Measurements from ENCODE around the gene SNED1. TPM values are rescaled to one million over a fixed set of nuclear protein-coding genes. Genes with fewer than 3 reads are reported as not detected.

SNED1 gene
- total and polyA plus RNA-seq, 12 donors: 3.9 to 12.7 (median 6.3) TPM

DNA sequence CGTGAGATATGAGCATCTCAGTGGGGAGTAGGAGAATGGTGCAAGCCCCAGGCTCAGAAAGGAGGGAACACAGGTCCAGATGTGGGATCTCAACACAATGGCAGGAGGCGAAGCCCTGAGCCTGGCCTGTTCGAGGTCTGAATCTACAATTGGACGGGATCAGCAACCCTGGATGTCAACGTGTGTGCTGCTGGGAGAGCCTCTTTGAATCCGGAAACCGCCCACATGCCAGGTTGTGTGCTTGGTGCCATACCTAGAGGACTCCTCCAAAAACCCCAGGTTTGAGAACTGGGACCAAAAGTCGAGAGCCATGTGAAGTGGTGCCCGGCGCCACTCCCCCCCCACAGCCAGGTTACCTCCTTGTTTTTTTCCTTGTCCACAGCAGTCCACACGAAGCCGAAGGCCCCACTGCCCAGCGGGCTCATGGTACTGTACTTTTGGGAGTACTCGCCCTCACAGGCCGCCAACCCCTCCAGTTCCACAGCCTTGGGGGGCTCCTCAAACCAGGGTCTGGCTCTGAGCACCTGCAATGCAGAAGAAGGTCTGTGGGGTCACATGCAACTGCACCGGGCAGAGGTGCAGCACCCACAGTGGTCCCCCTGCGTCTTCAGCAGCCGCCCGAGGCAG lies 124.1 kb downstream of the SNED1 start:
- Histone ChIP-seq H3K4me1 (no peaks in the 10 kb centered on the region), H3K36me3 (peaks cover 0 to 8% (median 0%) of the 10 kb centered on the region in 9 donors), H3K27me3 (no peaks in the 10 kb centered on the region), H3K9me3 (peaks cover 0 to 8% (median 0%) of the 10 kb centered on the region in 11 donors), H3K4me3 (no peak overlapping the region), H3K27ac (no peak overlapping the region)
- TF ChIP-seq CTCF (IDR thresholded peaks at IDR 0.05): no peak
- ATAC-seq (no peak), DNase-seq (no peak)
- intact Hi-C loops (cut with DNase I): no loop called here
- 87 to 96% methylated on average over 19 of the region's 19 CpGs for WGBS, 2 donors

- H3K4me1 ChIP-seq: no peaks in the 10 kb centered on the region
- H3K27me3 ChIP-seq: no peaks in the 10 kb centered on the region
- ATAC-seq: peak in 2 of 8 donors; percentile 40
- H3K9me3 ChIP-seq: peaks cover 0 to 8% (median 0%) of the 10 kb centered on the region in 11 donors
- H3K4me3 ChIP-seq: no peak overlapping the region
- WGBS, 2 donors: 88 to 94% methylated on average over 16 of the region's 16 CpGs
- intact Hi-C loops (cut with DNase I): no loop called here
- no peak for TF ChIP-seq CTCF (IDR thresholded peaks at IDR 0.05)
- peaks cover 0 to 8% (median 0%) of the 10 kb centered on the region in 9 donors for H3K36me3 ChIP-seq
- DNase-seq: no peak
- no peak overlapping the region for H3K27ac ChIP-seq
These were observed 125.6 kb downstream of the SNED1 start for GRCh38 chr2:241123816-241124536.

DNA sequence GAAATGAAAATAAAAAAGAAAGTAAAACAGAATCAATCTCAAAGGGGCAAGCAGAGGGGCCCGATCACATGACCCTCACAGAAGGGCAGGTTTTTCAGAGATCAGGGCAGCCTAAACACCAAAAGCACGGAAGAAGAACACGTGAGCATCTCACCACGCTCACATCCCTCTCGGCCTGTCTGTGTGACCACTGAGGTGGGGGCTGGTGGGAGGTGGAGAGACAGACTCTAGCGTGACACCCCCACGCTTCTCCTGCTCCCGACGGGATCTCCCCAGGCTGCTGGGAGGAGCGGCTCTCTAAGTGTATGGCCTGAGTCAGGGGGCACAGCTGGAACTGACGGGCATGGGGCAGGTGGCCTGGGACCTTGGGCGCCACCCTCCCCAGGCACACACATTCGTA lies 127.2 kb downstream of the SNED1 start:
- no peak overlapping the region for H3K4me3 ChIP-seq
- H3K27me3 ChIP-seq: no peaks in the 10 kb centered on the region
- peaks cover 0 to 6% (median 0%) of the 10 kb centered on the region in 11 donors for H3K9me3 ChIP-seq
- intact Hi-C loops (cut with DNase I): no loop called here
- H3K4me1 ChIP-seq: no peaks in the 10 kb centered on the region
- no peak overlapping the region for H3K27ac ChIP-seq
- no peak for TF ChIP-seq CTCF (IDR thresholded peaks at IDR 0.05)
- H3K36me3 ChIP-seq: peaks cover 0 to 8% (median 0%) of the 10 kb centered on the region in 9 donors
- peak in 1 of 8 donors; percentile 9 for ATAC-seq
- no peak for DNase-seq
- 93 to 96% methylated on average over 13 of the region's 13 CpGs for WGBS, 2 donors

- intact Hi-C loops (cut with DNase I): no loop called here
- Histone ChIP-seq H3K4me3 (no peak overlapping the region), H3K36me3 (peaks cover 0 to 8% (median 0%) of the 10 kb centered on the region in 9 donors), H3K27me3 (no peaks in the 10 kb centered on the region), H3K9me3 (peaks cover 0 to under 1% (median 0%) of the 10 kb centered on the region in 11 donors), H3K27ac (no peak overlapping the region), H3K4me1 (no peaks in the 10 kb centered on the region)
- ATAC-seq: peak in 2 of 8 donors; percentile 10 to 29
- WGBS, 2 donors: 92 to 93% methylated on average over 21 of the region's 21 CpGs
- no peak for DNase-seq
- TF ChIP-seq CTCF (IDR thresholded peaks at IDR 0.05): no peak
These were observed 127.8 kb downstream of the SNED1 start for GRCh38 chr2:241126201-241126611.
